Activated naive CD4-positive, alpha-beta T cell treated with anti-CD3 and anti-CD28 coated beads, Interleukin-2, amount 10 ng/mL, durations not matched to agents 7 days and 5 days (primary cell): ENCODE data around the gene DDX42.
"Not testable (repeated sequence)": the region's sequence is repeated elsewhere in the genome, so short reads cannot be mapped to it uniquely, and the experiment has no call there.

ENCODE experiments used
- CTCF ChIA-PET: fragments of 350-600 bp; sonication (Branson Sonifier 250); formaldehyde crosslinking; loops from one replicate; lab custom pipeline; 2021; ENCODE audit warnings: antibody characterized with exemption; lab: Charles Lee
- DNase-seq: peaks from one replicate; pipeline ENCODE4 v3.0.0-alpha.2; 2020
- H3K27ac Mint-ChIP-seq: one replicate; pipeline ENCODE4 v1.8.0; 2021; ENCODE audit warnings: mild to moderate bottlenecking, moderate library complexity, mixed read lengths
- H3K27me3 Mint-ChIP-seq: one replicate; pipeline ENCODE4 v1.8.0; 2021; ENCODE audit warnings: mild to moderate bottlenecking, mixed read lengths
- H3K36me3 Mint-ChIP-seq: one replicate; pipeline ENCODE4 v1.8.0; 2021; ENCODE audit warnings: mixed read lengths
- H3K4me1 Mint-ChIP-seq: one replicate; pipeline ENCODE4 v1.8.0; 2021; ENCODE audit warnings: mixed read lengths
- H3K4me3 Mint-ChIP-seq: one replicate; pipeline ENCODE4 v1.8.0; 2021; ENCODE audit warnings: mild to moderate bottlenecking, moderate library complexity, mixed read lengths
- H3K9me3 Mint-ChIP-seq: one replicate; pipeline ENCODE4 v1.8.0; 2021; ENCODE audit warnings: mixed read lengths

Gene DDX42

DNA sequence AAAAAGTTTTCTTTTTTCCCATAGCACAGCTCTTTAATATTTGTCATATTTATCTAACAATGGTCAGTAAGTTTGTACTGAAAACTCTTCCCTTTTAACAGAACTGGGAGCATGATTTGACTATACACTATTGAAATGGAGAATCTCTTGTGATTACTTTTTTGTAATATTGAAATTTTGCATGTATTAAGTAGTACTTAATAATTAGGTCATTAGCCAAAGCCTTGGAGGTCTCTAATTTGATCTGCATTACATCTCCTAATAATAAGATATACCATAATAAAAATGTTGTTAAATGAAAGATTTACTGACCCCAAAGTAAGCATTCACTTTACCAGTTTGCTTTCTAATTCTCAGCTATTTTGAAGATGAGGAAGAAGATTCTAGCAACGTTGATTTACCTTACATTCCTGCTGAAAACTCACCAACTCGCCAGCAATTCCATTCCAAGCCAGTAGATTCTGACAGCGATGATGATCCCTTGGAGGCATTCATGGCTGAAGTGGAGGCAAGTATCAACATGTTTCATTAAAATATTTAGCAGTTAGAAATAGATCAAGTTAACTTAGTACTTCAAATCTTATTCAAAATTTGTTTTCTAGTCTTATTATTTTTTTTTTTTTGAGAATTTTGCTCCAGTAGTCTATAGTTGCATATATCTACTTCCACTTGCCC, 18.2 kb downstream of the DDX42 start:
- CTCF ChIA-PET = interaction anchor here (0.6 to 0.9 kb wide), 2 partner anchors 13 to 94 kb away, joined by 3 read pairs; no protein-coding TSS in a partner anchor

GRCh38 chr17:63796375-63796774, 22.4 kb downstream of the DDX42 start:
- not testable (repeated sequence) for DNase-seq, H3K4me1 Mint-ChIP-seq, H3K27me3 Mint-ChIP-seq, H3K4me3 Mint-ChIP-seq, H3K9me3 Mint-ChIP-seq, H3K27ac Mint-ChIP-seq
- CTCF ChIA-PET = interaction anchor here (1.3 kb wide), 1 partner anchor 32 kb away, joined by 3 read pairs; no protein-coding TSS in a partner anchor
- peaks cover 50% of the 10 kb centered on the region for H3K36me3 Mint-ChIP-seq

More for the DNA sequence above, 18.2 kb downstream of the DDX42 start:
- DNase-seq = no peak
- H3K36me3 Mint-ChIP-seq = peaks cover 43% of the 10 kb centered on the region
- no peaks in the 10 kb centered on the region for H3K4me1 Mint-ChIP-seq
- H3K27ac Mint-ChIP-seq = peak overlapping the region; percentile 45
- H3K27me3 Mint-ChIP-seq = no peaks in the 10 kb centered on the region
- no peak overlapping the region for H3K4me3 Mint-ChIP-seq
- H3K9me3 Mint-ChIP-seq = no peaks in the 10 kb centered on the region

- Mint-ChIP-seq H3K27me3 (no peaks in the 10 kb centered on the region), H3K9me3 (no peaks in the 10 kb centered on the region), H3K27ac (no peak overlapping the region), H3K36me3 (peaks cover 50% of the 10 kb centered on the region), H3K4me1 (peaks cover 2% of the 10 kb centered on the region), H3K4me3 (no peak overlapping the region)
- no peak for DNase-seq
- CTCF ChIA-PET = interaction anchor here (0.6 to 0.8 kb wide), 2 partner anchors 22 to 36 kb away, joined by 3 read pairs; no protein-coding TSS in a partner anchor
Measured at GRCh38 chr17:63798572-63799106, 24.7 kb downstream of the DDX42 start.

DNA sequence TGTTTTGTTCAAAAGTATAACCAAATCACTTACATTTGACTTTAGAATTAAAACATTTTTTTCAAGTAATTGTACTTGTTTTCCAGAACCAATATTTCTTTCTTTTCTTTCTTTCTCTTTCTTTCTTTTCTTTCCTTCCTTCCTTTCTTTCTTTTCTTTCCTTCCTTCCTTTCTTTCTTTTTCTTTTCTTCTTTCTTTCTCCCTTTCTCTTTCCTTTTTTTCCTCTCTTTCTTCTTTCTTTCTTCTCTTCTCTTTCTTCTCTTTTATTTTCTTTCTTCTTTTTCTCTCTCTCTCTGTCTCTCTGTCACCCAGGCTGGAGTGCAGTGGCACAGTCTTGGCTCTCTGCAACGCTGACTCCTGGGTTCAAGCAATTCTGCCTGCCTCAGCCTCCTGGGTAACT, 26.8 kb downstream of the DDX42 start:
- H3K4me3 Mint-ChIP-seq = no peak overlapping the region
- H3K36me3 Mint-ChIP-seq = peaks cover 44% of the 10 kb centered on the region
- H3K27me3 Mint-ChIP-seq = no peaks in the 10 kb centered on the region
- no peaks in the 10 kb centered on the region for H3K9me3 Mint-ChIP-seq
- H3K4me1 Mint-ChIP-seq = peaks cover 2% of the 10 kb centered on the region
- no peak overlapping the region for H3K27ac Mint-ChIP-seq
- DNase-seq = no peak
- CTCF ChIA-PET = no interaction called here

DNA sequence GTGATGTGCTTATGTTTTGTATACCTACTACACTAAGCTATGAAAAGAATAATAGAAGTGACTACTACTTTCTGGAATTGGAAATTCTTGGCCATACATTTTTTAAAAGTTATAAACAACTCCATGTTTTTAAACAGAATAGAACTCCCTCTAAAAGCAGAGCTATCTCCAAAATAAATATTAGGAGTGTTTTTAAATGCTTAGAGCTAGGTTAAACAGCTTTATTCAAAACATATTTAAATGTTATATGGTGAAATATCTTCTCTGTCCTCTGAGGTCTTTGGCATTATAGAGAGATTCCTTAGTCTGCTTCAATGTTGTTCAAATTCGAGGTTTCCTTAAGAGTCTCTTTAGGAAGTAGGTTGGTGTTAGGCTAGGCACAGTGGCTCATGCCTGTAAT, 30.4 kb downstream of the DDX42 start:
- DNase-seq = no peak
- H3K27me3 Mint-ChIP-seq = no peaks in the 10 kb centered on the region
- H3K36me3 Mint-ChIP-seq = peaks cover 58% of the 10 kb centered on the region
- H3K4me3 Mint-ChIP-seq = no peak overlapping the region
- H3K27ac Mint-ChIP-seq = no peak overlapping the region
- CTCF ChIA-PET = no interaction called here
- H3K9me3 Mint-ChIP-seq = no peaks in the 10 kb centered on the region
- H3K4me1 Mint-ChIP-seq = peaks cover under 1% of the 10 kb centered on the region

DNA sequence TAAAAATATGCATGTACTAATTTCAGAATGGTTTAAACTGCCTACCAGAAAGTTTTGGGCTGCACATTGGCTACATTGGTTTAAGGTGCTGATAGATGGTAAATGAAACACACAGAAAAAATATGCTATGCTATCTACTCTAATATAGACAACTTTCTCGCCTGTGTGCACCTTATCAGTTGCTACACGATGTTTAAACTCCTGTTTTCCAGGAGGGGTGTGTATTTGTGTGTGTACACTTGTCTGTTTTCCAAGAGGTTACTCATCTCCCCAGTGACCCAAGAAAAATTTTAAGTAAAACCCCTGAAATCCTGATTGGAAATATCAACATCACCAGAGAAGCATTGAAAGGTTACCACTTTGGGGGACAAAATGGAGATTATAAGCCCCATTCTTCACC, 31.6 kb downstream of the DDX42 start:
- H3K4me1 Mint-ChIP-seq = no peaks in the 10 kb centered on the region
- CTCF ChIA-PET = no interaction called here
- no peak overlapping the region for H3K4me3 Mint-ChIP-seq
- H3K36me3 Mint-ChIP-seq = peaks cover 57% of the 10 kb centered on the region
- no peak for DNase-seq
- no peaks in the 10 kb centered on the region for H3K27me3 Mint-ChIP-seq
- H3K27ac Mint-ChIP-seq = no peak overlapping the region
- H3K9me3 Mint-ChIP-seq = no peaks in the 10 kb centered on the region

GRCh38 chr17:63809970-63810369, 36.0 kb downstream of the DDX42 start:
- no peak for DNase-seq
- Mint-ChIP-seq H3K36me3 (peaks cover 73% of the 10 kb centered on the region), H3K27ac (no peak overlapping the region)

GRCh38 chr17:63816123-63816522, 42.2 kb downstream of the DDX42 start:
- Mint-ChIP-seq H3K27ac (no peak overlapping the region), H3K27me3 (no peaks in the 10 kb centered on the region), H3K9me3 (no peaks in the 10 kb centered on the region), H3K36me3 (peaks cover 82% of the 10 kb centered on the region), H3K4me1 (peaks cover 7% of the 10 kb centered on the region), H3K4me3 (no peak overlapping the region)
- CTCF ChIA-PET = interaction anchor here (1.3 kb wide), 1 partner anchor 12 kb away, joined by 5 read pairs; the partner anchor contains the start of gene FTSJ3
- no peak for DNase-seq

More at GRCh38 chr17:63809970-63810369, 36.0 kb downstream of the DDX42 start:
- no peaks in the 10 kb centered on the region for H3K9me3 Mint-ChIP-seq
- no peak overlapping the region for H3K4me3 Mint-ChIP-seq
- H3K27me3 Mint-ChIP-seq = no peaks in the 10 kb centered on the region
- CTCF ChIA-PET = interaction anchor here (1.2 to 1.3 kb wide), 2 partner anchors 18 to 29 kb away, joined by 3 read pairs; no protein-coding TSS in a partner anchor
- no peaks in the 10 kb centered on the region for H3K4me1 Mint-ChIP-seq

- H3K27ac Mint-ChIP-seq = peak overlapping the region; percentile 45
- peaks cover 82% of the 10 kb centered on the region for H3K36me3 Mint-ChIP-seq
- H3K4me3 Mint-ChIP-seq = no peak overlapping the region
- H3K4me1 Mint-ChIP-seq = peaks cover 10% of the 10 kb centered on the region
- H3K27me3 Mint-ChIP-seq = no peaks in the 10 kb centered on the region
- CTCF ChIA-PET = interaction anchor here (1.0 to 1.3 kb wide), 2 partner anchors 11 to 120 kb away, joined by 3 to 5 read pairs; partner anchors contain the start of gene FTSJ3
- no peaks in the 10 kb centered on the region for H3K9me3 Mint-ChIP-seq
- DNase-seq = no peak
Measured at GRCh38 chr17:63816669-63817068, 42.7 kb downstream of the DDX42 start.

GRCh38 chr17:63817736-63818385, 43.9 kb downstream of the DDX42 start:
- H3K4me3 Mint-ChIP-seq = no peak overlapping the region

DNA sequence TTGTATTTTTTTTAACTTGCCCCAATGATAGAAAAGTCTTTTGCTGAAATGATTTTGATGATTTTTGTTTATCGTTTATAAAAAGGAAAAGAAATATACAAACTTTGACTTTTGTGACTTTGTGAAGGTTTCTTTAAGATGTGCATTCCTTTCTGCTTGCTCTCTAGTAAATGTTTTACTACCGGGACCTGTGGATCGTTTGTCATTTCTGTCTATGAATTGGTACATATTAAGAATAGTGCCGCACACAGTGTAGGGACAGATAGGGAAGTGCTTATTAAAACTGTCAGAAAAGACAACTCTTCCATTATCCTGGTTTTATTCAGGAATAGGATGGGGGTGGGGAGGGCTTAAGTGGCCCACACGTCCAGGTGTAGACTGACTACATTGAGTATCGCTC, 45.2 kb downstream of the DDX42 start:
- CTCF ChIA-PET = interaction anchor here (1.0 kb wide), 1 partner anchor 121 kb away, joined by 3 read pairs; no protein-coding TSS in a partner anchor
- peak overlapping the region; percentile 39 for H3K4me3 Mint-ChIP-seq
- no peaks in the 10 kb centered on the region for H3K27me3 Mint-ChIP-seq
- H3K9me3 Mint-ChIP-seq = no peaks in the 10 kb centered on the region
- no peak for DNase-seq
- peaks cover 85% of the 10 kb centered on the region for H3K36me3 Mint-ChIP-seq
- peaks cover 24% of the 10 kb centered on the region for H3K4me1 Mint-ChIP-seq
- peak overlapping the region; percentile 90 for H3K27ac Mint-ChIP-seq

More at GRCh38 chr17:63817736-63818385, 43.9 kb downstream of the DDX42 start:
- peaks cover 15% of the 10 kb centered on the region for H3K4me1 Mint-ChIP-seq
- H3K27ac Mint-ChIP-seq = no peak overlapping the region
- H3K36me3 Mint-ChIP-seq = peaks cover 84% of the 10 kb centered on the region
- no peak for DNase-seq
- no peaks in the 10 kb centered on the region for H3K9me3 Mint-ChIP-seq
- CTCF ChIA-PET = interaction anchor here (1.0 to 1.1 kb wide), 2 partner anchors 12 to 120 kb away, joined by 3 read pairs; no protein-coding TSS in a partner anchor
- H3K27me3 Mint-ChIP-seq = no peaks in the 10 kb centered on the region

GRCh38 chr17:63819585-63820537, 45.9 kb downstream of the DDX42 start:
- Mint-ChIP-seq H3K27me3 (no peaks in the 10 kb centered on the region), H3K36me3 (peaks cover 87% of the 10 kb centered on the region), H3K4me3 (peak overlapping the region; percentile 39), H3K4me1 (peaks cover 30% of the 10 kb centered on the region), H3K27ac (peak overlapping the region; percentile 90), H3K9me3 (no peaks in the 10 kb centered on the region)
- peak; percentile 36 for DNase-seq
- CTCF ChIA-PET = interaction anchor here (1.1 kb wide), 1 partner anchor 21 kb away, joined by 3 read pairs; no protein-coding TSS in a partner anchor

GRCh38 chr17:63820963-63821561, 47.1 kb downstream of the DDX42 start:
- no peak overlapping the region for H3K4me3 Mint-ChIP-seq
- no peak for DNase-seq
- peak overlapping the region; percentile 90 for H3K27ac Mint-ChIP-seq
- CTCF ChIA-PET = interaction anchor here (1.0 to 1.2 kb wide), 4 partner anchors 9 to 124 kb away, joined by 3 to 4 read pairs (median 3); no protein-coding TSS in a partner anchor
- H3K27me3 Mint-ChIP-seq = no peaks in the 10 kb centered on the region
- peaks cover 40% of the 10 kb centered on the region for H3K4me1 Mint-ChIP-seq
- H3K36me3 Mint-ChIP-seq = peaks cover 83% of the 10 kb centered on the region
- no peaks in the 10 kb centered on the region for H3K9me3 Mint-ChIP-seq
